HFFc6 (cell line): ENCODE measurements around the gene DGCR2. TPM values are rescaled to one million over a fixed set of nuclear protein-coding genes. Genes with fewer than 3 reads are reported as not detected.

Source experiments
- DNase-seq: peaks from one replicate; pipeline ENCODE4 v3.0.0-alpha.2; 2018
- H3K27ac Mint-ChIP-seq: 2 replicates; pipeline ENCODE4 v1.8.0; 2020; ENCODE audit warnings: mild to moderate bottlenecking, mixed read lengths
- H3K27me3 Mint-ChIP-seq: 2 replicates; pipeline ENCODE4 v1.8.0; 2021; ENCODE audit warnings: mild to moderate bottlenecking, moderate library complexity, mixed read lengths; ENCODE audit not compliant: insufficient read depth
- H3K36me3 Mint-ChIP-seq: 2 replicates; pipeline ENCODE4 v1.8.0; 2021; ENCODE audit warnings: low read depth, mixed read lengths
- H3K4me1 Mint-ChIP-seq: 2 replicates; pipeline ENCODE4 v1.8.0; 2020; ENCODE audit warnings: low read depth, mixed read lengths
- H3K4me3 Mint-ChIP-seq: 2 replicates; pipeline ENCODE4 v1.8.0; 2020; ENCODE audit warnings: mild to moderate bottlenecking, moderate library complexity, mixed read lengths
- H3K9me3 Mint-ChIP-seq: 2 replicates; pipeline ENCODE4 v1.8.0; 2020; ENCODE audit warnings: mild to moderate bottlenecking, mixed read lengths
- total RNA-seq, 6 experiments: library from RNA; stranded (reverse); fragmentation: NEBNext Ultra II Directional; extraction: Animal tissue kit (Norgen Biotek cat#: 25700); gene quantifications; 2 replicates in 1 of 6; 3 replicates in 5 of 6; pipeline ENCODE4 v1.2.3, GENCODE V29; 2021
- TF ChIP-seq, protein P1 (sequence below): fragments of 200-600 bp; sonication (generic); IDR thresholded peaks from 2 replicates; pipeline ENCODE4 v1.5.0; 2021; ENCODE audit warnings: antibody characterized with exemption, mild to moderate bottlenecking

DGCR2 gene
- total RNA-seq, 6 experiments from 2014 or later = 46.1 to 57.9 (median 53.7) TPM

DNA sequence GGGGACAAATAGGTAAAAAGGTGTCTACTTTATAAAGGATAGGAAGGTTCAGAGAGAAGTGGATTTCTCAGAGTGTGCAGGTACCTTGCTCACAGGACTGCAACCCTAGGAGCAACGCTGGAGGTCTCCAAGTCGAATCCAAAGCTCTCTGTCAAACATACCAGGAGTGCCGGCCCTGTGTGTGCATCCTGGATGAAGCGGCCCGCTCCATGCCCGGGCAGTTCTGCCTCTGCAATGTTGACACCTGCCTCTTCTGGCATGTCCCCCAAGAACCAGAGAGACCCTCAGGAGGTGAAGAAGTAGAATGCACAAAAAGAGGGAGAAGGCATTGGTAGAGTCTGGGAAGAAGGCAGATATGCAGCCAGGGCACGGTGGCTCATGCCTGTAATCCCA is 5.8 kb upstream of the DGCR2 start:
- H3K27me3 Mint-ChIP-seq = peaks cover 7% of the 10 kb centered on the region
- peaks cover 4% of the 10 kb centered on the region for H3K4me1 Mint-ChIP-seq
- TF ChIP-seq, protein P1, sequence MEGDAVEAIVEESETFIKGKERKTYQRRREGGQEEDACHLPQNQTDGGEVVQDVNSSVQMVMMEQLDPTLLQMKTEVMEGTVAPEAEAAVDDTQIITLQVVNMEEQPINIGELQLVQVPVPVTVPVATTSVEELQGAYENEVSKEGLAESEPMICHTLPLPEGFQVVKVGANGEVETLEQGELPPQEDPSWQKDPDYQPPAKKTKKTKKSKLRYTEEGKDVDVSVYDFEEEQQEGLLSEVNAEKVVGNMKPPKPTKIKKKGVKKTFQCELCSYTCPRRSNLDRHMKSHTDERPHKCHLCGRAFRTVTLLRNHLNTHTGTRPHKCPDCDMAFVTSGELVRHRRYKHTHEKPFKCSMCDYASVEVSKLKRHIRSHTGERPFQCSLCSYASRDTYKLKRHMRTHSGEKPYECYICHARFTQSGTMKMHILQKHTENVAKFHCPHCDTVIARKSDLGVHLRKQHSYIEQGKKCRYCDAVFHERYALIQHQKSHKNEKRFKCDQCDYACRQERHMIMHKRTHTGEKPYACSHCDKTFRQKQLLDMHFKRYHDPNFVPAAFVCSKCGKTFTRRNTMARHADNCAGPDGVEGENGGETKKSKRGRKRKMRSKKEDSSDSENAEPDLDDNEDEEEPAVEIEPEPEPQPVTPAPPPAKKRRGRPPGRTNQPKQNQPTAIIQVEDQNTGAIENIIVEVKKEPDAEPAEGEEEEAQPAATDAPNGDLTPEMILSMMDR = no peak
- H3K9me3 Mint-ChIP-seq = no peaks in the 10 kb centered on the region
- no peak for DNase-seq
- H3K36me3 Mint-ChIP-seq = peaks cover 8% of the 10 kb centered on the region; the same call in 1 of the 2 replicates
- no peak overlapping the region for H3K27ac Mint-ChIP-seq
- H3K4me3 Mint-ChIP-seq = no peak overlapping the region

DNA sequence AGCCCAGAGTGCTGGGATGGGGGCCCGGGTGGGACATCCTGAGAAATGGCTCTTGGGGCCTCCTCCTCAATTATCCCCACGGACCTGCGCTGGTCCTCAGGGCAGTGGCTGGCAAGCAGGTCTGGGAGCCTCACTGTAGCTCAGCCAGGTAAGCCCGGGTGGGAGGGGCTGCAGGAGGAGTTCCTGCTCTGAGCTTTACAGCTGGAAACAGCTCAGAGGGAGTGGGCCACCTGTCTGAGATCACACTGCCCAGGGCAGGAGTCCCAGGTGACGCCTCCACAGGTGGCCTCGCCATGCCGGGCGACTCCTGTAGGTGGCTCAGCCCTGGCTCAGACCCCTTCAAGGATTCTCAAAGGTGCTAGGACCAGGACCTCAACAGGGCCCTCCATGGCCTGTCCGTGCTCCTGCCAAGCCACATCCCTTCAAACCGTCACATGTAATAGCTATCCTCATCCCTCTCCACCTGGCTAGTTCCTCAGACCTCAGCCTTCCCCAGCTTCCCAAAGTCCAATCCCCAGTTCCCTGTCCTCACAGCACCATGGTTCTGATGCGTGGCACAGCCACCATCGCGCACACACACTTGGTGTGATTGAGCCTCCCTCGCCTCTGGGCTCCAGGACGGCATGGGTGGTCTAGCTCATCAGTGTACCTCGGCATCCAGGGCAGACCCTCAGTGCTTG is 5.3 kb upstream of the DGCR2 start:
- TF ChIP-seq, protein P1 = no peak
- peaks cover 5% of the 10 kb centered on the region for H3K27me3 Mint-ChIP-seq
- no peak overlapping the region for H3K4me3 Mint-ChIP-seq
- H3K4me1 Mint-ChIP-seq = peaks cover 8% of the 10 kb centered on the region
- H3K36me3 Mint-ChIP-seq = peaks cover 6% of the 10 kb centered on the region; the same call in 1 of the 2 replicates
- H3K9me3 Mint-ChIP-seq = no peaks in the 10 kb centered on the region
- no peak overlapping the region for H3K27ac Mint-ChIP-seq
- no peak for DNase-seq

DNA sequence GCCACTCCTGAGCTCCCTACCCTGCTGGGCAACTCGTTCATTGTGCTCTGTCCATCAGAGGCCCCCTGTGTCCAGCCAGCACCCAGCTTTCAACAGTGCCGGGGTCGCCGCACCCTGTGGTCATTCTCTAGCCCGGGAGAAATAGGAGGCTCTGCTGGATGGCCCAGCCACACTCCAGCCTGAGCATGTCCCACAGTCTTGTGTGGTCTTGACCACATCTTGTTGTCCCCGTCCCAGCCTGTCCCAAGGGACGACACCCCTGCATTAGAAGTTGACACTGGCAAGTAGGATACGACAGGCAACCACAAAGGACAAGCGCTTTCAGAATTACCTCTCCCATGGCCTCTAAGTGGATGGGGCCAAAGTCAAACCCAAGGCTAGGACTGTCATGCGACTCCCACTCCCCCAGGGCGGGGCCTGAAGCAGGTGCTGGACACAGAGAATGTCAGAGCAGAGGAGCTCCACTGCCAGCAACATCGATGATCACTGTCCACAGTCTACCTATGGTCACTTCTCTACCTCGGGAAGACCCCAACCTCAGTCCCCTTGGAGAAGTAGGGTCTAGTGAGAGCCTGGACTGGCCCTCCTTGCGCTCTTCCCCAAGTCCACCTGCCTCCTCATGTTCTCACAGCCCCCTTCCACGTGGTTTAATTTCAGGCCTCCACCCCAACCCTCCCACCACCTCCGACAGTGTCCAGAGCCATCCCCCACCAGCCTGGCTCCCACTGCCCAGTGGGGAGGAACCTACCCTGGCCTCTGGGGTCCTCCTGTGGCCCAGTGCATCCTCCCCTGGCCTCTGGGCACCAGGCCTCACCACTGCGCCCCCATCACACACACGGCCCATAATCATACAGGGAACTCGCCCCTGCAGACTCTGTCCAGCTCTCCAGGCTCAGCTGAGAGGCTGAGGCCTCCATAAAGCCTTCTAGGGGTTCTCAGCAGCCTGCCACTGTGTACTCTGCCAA is 4.4 kb upstream of the DGCR2 start:
- DNase-seq = no peak
- H3K36me3 Mint-ChIP-seq = no peaks in the 10 kb centered on the region
- H3K9me3 Mint-ChIP-seq = no peaks in the 10 kb centered on the region
- H3K27me3 Mint-ChIP-seq = peaks cover 5% of the 10 kb centered on the region
- no peak overlapping the region for H3K27ac Mint-ChIP-seq
- H3K4me3 Mint-ChIP-seq = no peak overlapping the region
- peaks cover 8% of the 10 kb centered on the region for H3K4me1 Mint-ChIP-seq
- TF ChIP-seq, protein P1 = no peak

DNA sequence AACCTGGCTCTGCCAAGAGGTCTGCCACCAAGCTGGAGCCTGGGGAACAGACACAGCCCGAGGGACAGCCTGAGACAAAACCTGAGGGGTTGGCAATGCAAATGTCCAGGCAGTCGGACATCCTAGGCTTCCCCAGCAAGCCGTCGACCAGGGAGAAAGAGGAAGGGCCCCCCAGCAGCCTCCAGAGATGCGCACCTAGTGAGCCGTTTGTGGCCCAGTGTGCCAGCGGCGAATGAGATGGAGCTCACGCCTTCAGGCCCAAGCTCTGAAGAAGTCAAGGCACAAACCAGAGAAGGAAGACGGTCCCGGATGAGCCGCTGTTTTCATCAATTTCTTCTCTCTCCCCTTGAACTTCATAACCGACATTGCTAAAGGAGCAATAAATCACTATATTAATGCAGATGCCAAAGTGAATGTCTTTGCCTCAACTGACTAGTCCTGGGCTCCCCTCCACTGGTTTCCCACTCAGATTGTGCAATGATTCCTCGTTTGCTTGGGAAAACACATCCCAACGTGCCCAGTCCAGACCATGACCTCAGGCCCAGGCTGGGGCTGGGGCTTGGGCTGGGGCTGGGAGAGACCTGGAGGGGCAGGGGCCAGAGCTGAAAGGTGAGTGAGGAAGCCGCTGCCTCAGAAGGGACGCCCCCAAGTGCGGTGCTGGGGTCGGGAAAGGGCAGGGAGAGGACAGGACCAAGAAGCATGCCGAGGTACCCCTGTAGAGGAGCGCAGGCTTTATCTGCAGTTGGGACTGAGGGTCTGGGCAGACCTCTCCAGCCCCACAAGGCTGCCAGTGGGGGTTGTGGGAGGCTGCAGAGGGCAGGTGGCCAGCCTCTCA is 3.5 kb upstream of the DGCR2 start:
- no peaks in the 10 kb centered on the region for H3K9me3 Mint-ChIP-seq
- no peak overlapping the region for H3K4me3 Mint-ChIP-seq
- peaks cover 16% of the 10 kb centered on the region for H3K4me1 Mint-ChIP-seq
- H3K27me3 Mint-ChIP-seq = peaks cover 5% of the 10 kb centered on the region
- TF ChIP-seq, protein P1 = no peak
- H3K27ac Mint-ChIP-seq = no peak overlapping the region
- no peaks in the 10 kb centered on the region for H3K36me3 Mint-ChIP-seq
- no peak for DNase-seq

DNA sequence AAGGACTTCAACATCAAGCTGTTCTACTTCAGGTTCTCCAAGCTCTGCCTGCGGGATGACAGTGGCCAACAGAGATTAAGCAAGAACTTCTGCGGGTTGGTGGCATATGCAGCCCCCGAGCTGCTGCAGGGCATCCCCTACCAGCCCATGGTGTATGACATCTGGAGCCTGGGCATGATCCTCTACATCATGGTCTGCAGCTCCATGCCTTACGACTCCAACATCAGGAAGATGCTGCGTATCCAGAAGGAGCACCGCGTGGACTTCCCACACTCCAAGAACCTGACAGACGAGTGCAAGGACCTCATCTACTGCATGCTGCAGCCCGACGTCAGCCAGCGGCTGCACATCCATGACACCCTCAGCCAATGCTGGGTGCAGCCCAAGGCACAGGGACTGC is 2.8 kb upstream of the DGCR2 start:
- no peak overlapping the region for H3K4me3 Mint-ChIP-seq
- peaks cover 23% of the 10 kb centered on the region for H3K4me1 Mint-ChIP-seq
- TF ChIP-seq, protein P1 = no peak
- no peaks in the 10 kb centered on the region for H3K9me3 Mint-ChIP-seq
- H3K36me3 Mint-ChIP-seq = no peaks in the 10 kb centered on the region
- DNase-seq = no peak
- no peak overlapping the region for H3K27ac Mint-ChIP-seq
- H3K27me3 Mint-ChIP-seq = peaks cover 5% of the 10 kb centered on the region
